Measurements from ENCODE around the gene CLK2.

DNA sequence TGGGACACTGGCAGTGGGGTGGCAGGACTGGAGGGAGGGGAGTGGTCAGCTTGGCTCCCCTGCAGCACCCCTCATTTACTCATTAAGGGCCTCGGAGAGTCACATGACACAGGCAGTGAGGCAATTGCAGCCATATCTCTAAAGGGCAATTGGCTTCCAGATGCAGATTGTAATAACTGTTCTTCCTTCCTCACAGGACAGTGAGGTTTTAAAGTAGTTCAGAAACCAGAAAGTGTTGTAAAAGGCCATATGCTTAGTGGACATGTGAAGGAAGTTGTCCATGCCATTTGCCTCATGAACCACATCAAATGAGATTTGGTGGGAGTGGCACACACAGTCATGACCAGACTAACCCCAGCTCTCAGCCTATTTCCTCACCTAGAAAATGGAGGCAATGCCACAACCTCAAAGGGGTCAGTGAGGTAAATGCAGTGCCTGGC lies 53.7 kb downstream of the CLK2 start:
- TF ChIP-seq POLR2A (IDR thresholded peaks at IDR 0.05), result no peak
- TF ChIP-seq, protein P1, sequence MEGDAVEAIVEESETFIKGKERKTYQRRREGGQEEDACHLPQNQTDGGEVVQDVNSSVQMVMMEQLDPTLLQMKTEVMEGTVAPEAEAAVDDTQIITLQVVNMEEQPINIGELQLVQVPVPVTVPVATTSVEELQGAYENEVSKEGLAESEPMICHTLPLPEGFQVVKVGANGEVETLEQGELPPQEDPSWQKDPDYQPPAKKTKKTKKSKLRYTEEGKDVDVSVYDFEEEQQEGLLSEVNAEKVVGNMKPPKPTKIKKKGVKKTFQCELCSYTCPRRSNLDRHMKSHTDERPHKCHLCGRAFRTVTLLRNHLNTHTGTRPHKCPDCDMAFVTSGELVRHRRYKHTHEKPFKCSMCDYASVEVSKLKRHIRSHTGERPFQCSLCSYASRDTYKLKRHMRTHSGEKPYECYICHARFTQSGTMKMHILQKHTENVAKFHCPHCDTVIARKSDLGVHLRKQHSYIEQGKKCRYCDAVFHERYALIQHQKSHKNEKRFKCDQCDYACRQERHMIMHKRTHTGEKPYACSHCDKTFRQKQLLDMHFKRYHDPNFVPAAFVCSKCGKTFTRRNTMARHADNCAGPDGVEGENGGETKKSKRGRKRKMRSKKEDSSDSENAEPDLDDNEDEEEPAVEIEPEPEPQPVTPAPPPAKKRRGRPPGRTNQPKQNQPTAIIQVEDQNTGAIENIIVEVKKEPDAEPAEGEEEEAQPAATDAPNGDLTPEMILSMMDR (IDR thresholded peaks at IDR 0.05), result no peak
